ENCODE measurements around the gene BTG1.
A peak's percentile ranks its signal among the peaks of the same experiment; 100 is the strongest.
"Not testable (repeated sequence)": the region's sequence is repeated elsewhere in the genome, so short reads cannot be mapped to it uniquely, and the experiment has no call there.

The BTG1 gene

GRCh38 chr12:92149563-92149962 lies 3.9 kb upstream of the BTG1 start:
- no peak for DNase-seq (ENCODE audit: low read depth)

DNA sequence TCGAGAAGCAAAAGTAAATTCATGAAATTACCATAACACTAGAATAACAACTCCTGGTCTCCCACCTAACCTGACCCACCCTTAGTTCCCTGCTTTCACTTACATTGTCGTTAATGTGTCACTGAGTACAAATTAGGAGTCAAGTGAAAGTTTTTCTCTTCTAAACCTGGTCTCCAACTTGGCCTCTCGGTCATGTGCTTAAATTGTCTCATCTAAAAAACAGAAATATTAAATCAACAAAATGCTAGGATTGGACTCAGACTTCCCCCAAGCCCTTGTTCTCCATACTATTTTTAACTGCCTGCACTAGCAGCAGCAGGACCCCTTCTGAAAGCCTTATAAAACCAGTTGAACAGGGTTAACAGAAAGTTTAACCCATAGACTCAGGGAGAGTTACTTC lies 1.8 kb upstream of the BTG1 start:
- no peak for DNase-seq (ENCODE audit: low read depth)

DNA sequence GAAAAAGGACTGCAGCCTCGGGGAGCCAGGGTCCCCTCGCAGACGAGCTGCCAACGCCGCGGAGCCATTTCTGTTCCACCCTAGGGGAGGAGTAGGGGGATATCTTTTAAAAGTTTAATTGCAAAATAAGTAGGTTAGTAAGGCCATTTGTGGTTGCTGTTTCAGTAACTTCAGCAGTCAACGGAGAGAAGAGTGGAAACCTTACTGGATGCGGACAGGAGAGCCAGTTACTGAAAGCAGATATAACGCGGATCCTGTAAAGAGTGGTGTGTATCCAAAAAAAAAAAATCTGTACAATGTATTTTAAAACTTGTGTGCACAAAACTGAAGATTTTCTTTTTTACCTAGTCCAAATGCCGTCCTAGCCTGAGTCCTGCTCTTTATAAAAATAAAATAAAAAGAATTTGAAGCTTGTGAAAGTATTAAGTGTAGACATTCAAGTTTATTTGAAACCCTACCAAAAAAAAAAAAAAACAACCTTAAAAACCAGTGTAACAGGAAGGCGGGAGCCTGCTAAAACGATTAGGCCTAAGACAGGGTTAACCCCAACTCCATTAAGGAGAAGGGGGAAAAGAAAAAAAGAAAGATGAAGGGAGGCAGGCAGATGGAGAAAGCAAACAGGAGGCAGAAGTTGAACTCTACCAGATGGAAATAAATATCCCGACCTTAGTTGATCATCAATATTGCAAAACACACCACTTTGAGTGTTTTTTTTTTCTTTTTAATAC lies 1.0 kb upstream of the BTG1 start:
- no peak for DNase-seq (ENCODE audit: low read depth)

GRCh38 chr12:92145481-92145730 lies 240 bp downstream of the BTG1 start:
- no peak for DNase-seq (ENCODE audit: low read depth)

GRCh38 chr12:92144631-92145480 lies 790 bp downstream of the BTG1 start:
- peak; percentile 16 for DNase-seq (ENCODE audit: low read depth)

DNA sequence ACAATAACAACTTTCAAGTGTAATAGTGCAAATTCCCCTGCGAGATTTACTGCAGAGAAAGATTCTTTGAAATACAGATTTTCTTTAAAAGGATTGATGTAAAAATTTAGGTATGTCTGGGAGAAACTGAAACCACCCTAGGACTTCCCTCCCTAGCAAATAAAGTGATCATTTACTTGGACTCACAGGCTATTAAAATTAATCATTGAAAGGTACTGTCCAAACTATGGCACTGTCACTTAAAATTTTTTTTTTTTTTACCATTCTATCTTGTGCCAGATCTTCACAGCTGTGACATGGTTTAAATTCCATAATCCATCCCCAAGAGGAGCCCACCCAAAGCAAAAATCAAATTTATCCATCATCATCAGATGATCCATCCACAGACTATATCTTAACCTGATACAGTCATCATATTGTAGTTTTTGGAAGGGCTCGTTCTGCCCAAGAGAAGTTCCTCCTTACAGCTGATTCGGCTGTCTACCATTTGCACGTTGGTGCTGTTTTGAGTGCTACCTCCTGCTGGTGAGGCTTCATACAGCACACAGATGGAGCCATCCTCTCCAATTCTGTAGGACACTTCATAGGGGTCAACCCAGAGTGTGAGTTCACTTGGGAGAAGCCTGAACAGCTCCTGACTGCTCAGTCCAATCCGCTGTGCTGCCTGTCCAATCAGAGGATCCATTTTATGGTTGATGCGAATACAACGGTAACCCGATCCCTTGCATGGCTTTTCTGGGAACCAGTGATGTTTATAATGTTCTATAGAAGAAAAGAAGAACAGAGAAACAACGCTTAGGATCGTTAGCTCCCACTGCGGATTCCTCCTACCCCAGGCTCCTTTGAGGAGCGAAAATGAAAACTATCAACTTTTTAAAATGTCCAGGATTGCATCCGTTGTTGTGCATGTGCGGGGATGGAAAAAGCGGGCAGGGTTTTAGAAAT lies 1.7 kb downstream of the BTG1 start:
- peak; percentile 63 for DNase-seq (ENCODE audit: low read depth)

DNA sequence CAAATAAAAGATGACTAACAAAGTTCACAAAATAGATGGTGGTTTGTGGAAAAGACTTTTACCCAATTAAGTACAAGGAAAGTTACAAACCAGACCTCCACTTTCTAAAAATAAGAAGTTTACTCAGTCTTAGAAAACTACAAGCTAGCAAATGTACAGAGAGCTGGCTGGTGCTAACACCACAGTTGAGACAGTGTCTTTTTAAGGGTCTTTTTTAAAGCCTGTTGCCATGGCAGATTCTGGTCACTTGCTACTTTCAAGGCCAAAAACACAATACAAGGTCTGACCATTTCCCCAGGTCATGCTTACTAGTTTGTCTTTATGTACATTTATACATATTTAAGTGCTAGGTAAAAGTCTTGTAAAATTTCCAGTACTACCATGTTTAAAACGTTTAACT lies 2.4 kb downstream of the BTG1 start:
- no peak for DNase-seq (ENCODE audit: low read depth)

- DNase-seq (ENCODE audit: low read depth), result no peak
Measured at GRCh38 chr12:92142251-92142926, 3.3 kb downstream of the BTG1 start.

DNA sequence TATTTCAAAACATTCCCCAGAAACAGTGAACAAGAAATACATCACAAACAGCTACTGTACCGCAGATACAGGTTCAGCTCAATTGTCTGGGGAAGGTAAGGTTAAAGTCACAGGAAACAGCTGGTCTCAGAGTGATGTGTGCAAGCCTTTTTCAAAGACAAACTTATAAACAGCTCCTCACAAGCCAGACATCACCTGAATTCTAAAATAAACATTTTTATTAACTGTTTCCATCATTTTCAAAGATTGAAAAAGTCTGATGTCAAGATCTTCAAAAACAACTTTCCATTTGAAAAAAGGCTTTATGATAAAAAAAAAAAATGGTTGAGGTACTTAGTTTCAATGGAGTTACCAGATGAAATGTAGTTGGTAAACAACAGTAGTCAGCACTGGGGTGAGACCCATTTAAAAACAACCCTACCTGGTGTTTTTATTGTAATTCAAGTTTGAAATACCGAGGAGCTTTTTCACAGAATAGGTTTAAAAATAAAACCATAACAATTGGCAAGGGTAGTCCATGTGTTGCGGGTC lies 4.0 kb downstream of the BTG1 start:
- DNase-seq (ENCODE audit: low read depth), result peak; percentile 29

DNA sequence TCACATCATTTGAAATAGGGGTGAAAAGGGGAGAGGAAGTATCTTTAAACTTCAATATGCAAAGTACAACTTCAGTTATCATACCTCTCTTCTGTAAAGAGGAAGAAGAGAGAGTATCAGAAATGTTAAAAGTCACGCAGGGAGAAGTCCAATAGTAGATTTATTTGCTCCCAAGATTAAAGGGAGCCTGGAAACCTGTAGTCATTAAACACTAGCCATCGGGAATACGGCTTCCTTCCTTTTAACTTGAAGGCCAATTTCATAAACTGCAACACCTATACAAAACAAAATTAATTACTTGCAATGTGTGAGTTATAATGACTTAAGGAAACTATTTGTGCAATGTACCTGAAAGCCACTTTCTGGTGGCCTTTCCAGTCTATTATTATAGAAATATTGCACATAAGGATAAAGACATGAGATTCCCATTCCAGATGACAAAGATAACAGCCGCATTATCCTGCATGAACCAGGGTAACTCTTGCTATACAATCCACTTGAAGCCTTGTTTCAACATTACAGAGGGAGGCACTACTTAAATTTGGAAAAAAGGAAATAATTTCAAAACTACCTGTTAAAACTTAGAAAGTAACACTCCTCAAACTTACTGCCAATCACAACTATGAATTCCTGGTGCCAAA lies 4.6 kb downstream of the BTG1 start:
- no peak for DNase-seq (ENCODE audit: low read depth)

GRCh38 chr12:92140156-92140555 lies 5.5 kb downstream of the BTG1 start:
- DNase-seq (ENCODE audit: low read depth), result no peak

DNA sequence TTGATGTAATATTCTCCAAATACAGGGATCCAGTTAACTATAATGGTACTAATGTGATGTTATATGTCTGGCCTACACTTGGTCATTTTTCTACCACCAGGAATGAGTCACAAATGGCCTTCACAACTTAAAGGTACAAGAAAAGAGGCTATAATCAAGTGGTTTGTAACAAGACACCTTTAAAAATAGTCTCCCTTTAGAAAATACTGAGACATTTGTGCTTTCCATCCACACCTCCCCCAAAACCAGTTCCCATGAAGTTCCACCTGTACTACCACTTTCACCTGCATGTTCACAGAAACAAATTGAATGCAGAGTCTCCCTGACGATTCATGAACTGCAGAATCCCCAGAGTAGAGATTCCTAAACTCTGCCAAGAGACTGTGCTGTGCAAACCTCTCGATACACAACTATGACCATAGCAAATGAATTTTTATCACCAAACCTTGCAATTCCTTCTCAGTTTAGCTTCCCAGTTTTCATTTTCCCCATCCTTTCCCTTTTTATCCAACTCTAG lies 6.0 kb downstream of the BTG1 start:
- no peak for DNase-seq (ENCODE audit: low read depth)

DNA sequence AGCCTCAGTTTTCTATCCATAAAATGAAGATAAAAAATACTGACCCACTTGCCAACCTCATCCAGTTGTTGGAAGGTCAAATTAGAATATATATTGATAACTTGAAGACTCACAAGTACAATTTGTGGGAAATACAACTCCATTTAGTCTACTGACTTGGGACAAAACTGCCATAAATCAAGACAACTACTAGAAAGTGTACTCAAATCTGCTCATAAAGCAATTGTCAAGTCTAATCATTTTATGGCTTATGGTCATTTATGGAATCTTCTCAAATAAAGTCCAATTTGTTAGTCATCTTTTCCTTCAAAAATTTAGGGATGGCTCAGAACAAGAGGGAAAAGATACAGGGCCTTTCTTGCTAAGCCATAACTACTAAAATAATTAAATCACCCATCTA lies 7.0 kb downstream of the BTG1 start:
- no peak for DNase-seq (ENCODE audit: low read depth)

DNA sequence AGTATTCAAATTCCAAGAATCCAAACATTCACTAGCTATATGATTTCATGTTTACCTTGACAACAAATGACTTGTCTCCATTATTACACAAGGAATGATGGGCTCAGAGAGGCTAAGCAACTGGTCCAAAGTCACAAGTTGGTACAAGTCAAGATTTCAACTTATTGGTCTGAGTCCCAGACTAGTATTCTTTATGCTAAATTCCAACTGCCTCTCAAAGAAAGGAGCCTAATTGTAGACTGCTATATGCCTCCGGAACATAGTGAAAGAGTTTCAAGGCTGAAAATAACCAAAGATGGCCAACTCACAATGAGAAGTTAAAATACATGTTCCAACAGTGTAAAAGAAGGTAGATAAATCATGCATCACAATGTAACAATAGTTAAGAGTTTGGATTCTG lies 7.5 kb downstream of the BTG1 start:
- DNase-seq (ENCODE audit: low read depth), result no peak

GRCh38 chr12:92136965-92137721 lies 8.5 kb downstream of the BTG1 start:
- DNase-seq (ENCODE audit: low read depth), result no peak

- DNase-seq (ENCODE audit: low read depth), result no peak
Measured at GRCh38 chr12:92136026-92136730, 9.5 kb downstream of the BTG1 start.

DNA sequence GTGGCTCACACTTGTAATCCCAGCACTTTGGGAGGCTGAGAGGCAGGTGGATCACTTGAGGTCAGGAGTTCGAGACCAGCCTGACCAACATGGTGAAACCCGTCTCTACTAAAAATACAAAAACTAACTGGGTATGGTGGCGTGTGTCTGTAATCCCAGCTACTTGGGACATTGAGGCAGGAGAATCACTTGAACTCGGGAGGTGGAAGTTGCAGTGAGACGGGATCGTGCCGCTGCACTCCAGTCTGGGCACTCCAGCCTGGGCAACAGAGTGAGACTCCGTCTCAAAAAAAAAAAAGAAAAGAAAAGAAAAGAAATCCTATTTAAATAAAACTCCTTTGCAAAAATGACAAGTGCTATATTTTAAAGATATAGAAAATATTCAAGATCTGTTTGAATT lies 10.1 kb downstream of the BTG1 start:
- not testable (repeated sequence) for DNase-seq (ENCODE audit: low read depth)

- no peak for DNase-seq (ENCODE audit: low read depth)
Measured at GRCh38 chr12:92134638-92135274, 10.9 kb downstream of the BTG1 start.

All from T follicular helper cell (primary cell).